ENCODE measurements around the gene CCSER2.
A peak's percentile ranks its signal among the peaks of the same experiment; 100 is the strongest.
"Not testable (repeated sequence)": the region's sequence is repeated elsewhere in the genome, so short reads cannot be mapped to it uniquely, and the experiment has no call there.

Gene CCSER2

GRCh38 chr10:84473136-84473535, 144.7 kb downstream of the CCSER2 start:
- DNase-seq: no peak

DNA sequence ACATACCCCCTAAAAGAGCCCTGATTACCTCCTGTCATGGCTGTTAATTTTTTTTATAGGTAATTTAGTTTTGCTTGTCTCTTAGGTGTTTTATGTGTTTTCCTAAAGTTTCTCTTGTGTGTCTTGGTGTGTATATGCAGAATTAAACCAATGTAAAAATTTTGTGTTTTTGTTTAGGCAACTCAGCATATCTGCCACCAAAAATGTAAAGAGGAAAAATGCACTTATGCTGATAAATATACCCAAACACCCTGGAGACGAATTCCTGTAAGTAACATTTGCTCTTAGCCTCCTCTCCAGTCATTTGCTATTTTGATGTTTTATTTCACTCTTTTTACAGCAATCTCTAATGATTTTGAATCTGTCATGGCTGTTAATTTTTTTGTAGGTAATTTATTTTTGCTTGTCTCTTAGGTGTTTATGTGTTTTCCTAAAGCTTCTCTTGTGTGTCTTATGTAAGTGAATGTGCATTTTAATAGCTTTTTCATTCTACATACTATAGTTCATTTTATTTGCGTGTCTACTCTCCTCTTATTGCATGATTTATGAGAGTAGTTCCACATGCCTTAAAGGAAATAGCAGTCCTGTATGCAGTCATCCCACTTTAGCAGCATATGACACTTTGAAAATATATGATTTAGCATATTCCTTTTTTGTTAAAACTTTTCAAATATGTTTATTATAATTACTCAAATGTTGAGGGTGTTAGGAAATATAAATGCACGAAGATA, 149.2 kb downstream of the CCSER2 start:
- no peak for DNase-seq

DNA sequence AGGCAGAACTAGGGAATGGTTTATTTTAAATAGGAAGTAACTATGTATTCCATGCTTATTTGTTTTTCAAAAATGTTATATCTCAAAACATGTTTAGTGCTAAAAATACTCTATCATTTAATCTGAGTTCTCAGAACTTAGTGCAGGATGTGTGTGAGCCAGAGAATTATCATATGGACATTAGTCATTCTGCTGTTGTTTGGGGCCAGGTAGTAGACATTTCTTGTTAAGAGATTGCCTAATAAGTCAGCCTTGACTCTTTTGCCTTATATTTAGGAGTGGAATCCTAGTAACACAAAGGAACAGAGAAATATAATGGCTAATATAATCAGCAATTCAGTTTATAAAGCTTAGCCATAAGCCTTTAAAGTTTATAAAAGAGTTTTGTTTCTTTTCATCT, 149.8 kb downstream of the CCSER2 start:
- no peak for DNase-seq

DNA sequence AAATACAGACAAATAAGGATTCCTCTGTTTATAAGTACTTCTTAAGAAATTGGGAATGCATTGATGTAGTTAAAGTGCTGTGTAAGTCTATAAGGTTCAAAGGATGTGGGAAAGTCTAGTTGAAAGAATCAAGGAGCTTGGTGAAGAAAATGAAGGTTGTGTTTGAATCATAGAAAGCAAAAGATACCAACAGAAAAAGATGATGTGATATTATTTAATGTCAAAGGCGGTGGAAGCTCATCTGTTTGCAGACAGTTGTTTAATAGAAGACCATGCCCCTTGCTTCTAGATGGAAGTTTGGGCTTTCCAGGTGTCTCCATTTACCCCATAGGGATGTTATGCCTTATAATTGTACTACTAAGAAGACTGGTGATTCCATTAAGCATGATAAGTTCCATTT, 150.3 kb downstream of the CCSER2 start:
- DNase-seq: no peak

- no peak for DNase-seq
These were observed 156.2 kb downstream of the CCSER2 start for GRCh38 chr10:84484541-84484940.

DNA sequence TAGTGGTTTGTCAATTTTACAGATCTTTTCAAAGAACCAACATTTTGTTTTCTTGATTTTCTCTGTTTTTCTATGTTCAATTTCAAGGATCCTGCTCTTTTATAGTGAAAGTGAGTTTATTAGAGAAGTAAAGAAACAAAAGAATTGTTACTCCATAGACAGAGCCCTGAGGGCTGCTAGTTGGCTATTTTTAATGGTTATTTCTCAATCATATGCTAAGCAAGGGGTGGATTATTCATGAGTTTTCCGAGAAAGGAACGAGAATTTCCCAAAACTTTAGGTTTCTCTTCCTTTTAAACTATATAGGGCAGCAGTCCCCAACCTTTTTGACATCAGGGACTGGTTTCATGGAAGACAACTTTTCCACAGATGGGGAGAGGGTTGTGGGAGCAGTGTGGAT, 165.0 kb downstream of the CCSER2 start:
- DNase-seq: no peak

GRCh38 chr10:84493951-84494848, 165.8 kb downstream of the CCSER2 start:
- DNase-seq: no peak

GRCh38 chr10:84494849-84495180, 166.4 kb downstream of the CCSER2 start:
- no peak for DNase-seq

DNA sequence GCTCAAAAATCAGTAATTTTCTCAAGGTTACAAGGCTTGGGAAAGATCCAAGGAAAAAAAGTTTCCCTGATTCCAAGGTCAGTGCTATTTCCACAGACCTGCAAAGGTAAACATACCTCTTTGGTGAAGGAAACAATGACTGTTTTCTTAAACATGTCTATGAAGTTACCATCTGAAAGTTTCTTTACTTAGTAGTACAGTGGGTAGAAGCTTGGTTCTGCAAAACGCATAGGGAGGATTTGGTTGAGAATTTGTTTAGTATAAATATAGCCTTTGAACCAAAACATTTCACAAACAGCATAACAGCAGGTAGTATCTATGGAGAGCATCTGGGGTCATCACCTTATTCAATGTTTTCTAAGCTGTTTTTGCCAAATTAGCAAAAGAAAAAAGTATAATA, 169.6 kb downstream of the CCSER2 start:
- no peak for DNase-seq

GRCh38 chr10:84499039-84499438, 170.7 kb downstream of the CCSER2 start:
- DNase-seq: not testable (repeated sequence)

DNA sequence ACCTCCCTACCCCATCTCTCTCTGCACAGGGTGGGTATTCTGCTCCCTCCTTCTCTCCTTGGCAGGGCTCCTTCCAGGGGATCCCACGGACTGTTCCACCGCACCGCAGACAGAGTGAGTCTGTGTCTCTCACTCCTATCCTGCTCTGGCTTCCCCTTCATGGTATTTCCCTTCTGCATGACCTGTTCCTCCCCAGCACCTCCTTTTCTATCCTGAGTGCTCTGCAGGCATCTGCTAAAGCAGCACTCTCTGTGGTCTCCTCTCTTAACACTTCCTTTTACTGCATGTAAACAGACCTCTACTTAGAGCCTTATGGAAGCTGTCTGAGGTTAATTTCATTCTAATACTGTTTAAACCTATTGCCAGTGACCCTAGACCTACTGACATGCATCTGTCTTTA, 171.5 kb downstream of the CCSER2 start:
- peak; percentile 45 for DNase-seq

DNA sequence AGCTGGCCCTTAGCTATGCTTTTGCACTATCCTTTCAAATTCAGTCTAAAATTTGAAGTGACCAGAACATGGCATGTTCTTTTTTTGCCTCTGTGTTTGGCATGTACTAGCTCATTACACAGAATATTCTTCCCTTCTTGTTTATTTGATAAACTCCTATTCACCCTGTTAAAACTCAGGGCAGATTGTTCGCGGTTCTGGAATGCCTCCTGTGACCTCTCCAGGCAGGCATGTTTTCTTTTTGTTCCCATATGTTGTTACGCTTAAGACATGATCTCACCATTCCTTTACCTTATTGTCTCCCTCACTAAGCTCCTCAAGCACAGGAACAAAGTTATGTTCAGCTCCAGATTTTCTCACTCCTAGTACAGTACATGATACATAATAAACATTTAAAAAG, 181.7 kb downstream of the CCSER2 start:
- DNase-seq: peak; percentile 7

DNA sequence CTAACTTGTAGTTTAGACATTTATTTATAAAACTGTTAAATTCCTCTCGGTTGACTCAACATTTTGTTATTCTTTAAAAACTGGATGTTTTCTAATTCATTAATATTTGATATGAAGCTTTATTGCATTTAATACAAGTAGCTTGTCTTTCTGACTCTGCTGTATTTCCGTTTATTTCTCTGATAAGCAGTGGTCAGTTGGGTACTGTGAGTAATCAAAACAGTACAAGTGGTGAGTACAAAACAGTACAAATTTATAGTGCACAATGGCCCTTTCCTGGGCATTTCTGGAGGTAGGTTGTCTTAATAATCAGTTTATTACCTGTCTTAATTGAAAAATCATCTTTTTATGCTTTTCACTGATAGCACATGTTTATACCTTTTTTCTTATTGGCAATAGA, 182.7 kb downstream of the CCSER2 start:
- no peak for DNase-seq

- no peak for DNase-seq
These were observed 183.4 kb downstream of the CCSER2 start for GRCh38 chr10:84511709-84512285.

- DNase-seq: peak; percentile 5
These were observed 189.2 kb downstream of the CCSER2 start for GRCh38 chr10:84517554-84517953.

DNA sequence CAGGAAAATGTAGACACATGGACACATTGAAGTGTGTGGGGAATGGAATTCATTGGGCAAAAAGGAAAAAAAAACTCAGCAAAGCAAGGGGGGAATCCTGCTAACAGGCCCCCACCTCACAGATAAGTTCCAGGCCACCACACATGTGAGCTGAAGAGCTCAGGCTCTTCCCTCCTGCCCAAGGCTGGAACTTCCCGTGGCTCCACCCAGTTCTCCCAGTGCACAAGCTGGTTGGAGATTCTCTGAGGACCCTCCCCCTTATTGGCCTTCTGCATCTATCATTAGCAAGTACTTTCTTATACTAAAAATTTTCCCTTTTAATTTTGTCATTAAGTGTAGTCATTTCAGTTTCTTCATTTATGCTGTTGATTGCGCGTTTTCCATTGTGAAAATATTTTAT, 190.8 kb downstream of the CCSER2 start:
- DNase-seq: no peak

- DNase-seq: peak; percentile 35
These were observed 192.6 kb downstream of the CCSER2 start for GRCh38 chr10:84521013-84521412.

- DNase-seq: no peak
These were observed 193.1 kb downstream of the CCSER2 start for GRCh38 chr10:84521468-84521867.

GRCh38 chr10:84522612-84523462, 194.4 kb downstream of the CCSER2 start:
- DNase-seq: no peak

DNA sequence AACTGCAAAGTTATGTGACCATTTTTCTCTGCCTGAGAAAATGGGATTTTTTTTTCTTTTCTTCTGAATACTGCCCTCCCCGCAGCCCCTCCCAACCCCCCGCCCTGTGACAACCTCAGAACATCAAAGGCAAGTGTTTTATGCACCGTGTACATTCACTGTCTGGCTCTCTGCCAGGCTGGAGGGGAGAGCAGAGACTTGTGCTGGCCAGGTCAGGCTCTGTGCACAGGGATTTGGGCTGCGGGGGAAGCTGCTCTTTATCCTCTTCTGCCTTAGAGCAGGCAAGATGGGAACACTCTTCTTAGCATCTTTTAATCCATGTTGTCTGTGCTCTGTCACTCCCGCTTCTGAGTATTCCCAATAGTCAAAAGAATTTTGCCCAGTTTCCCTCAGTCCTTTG, 195.1 kb downstream of the CCSER2 start:
- DNase-seq: no peak

- DNase-seq: no peak
These were observed 196.0 kb downstream of the CCSER2 start for GRCh38 chr10:84524435-84524834.

DNA sequence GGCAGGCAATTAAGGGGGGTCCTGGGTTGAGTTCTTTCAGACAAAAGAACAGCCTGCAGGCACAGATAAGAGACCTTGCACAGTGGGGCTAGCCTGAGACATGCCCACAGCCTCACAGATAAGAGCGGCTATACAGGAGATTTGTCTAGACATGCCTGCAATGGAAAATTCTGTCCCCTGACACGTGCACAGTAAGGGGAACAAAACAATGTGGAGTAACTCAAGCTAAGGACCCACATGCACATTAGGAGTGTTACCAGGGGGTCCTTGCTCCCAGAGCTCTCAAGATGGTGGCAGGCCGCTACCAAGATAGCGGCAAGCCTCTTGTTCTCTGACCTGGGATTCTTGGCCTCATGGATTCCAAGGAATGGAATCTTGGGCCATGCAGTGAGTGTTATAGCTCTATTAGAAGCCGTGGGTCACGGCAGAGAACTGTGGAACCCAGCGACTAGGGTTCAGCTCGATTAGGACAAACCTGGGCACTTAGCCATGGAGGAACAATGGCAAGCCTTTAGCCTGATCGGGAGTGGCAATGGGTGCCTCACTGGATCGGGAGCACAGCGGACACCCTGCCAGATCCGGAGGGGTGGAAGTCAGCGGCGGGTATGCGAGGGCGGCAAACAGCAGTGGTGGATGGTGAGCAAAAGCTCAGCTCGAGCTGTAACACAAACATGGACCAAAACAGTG, 196.9 kb downstream of the CCSER2 start:
- no peak for DNase-seq
